Measurements from ENCODE around the gene CROCC.
"Not testable (repeated sequence)": the region's sequence is repeated elsewhere in the genome, so short reads cannot be mapped to it uniquely, and the experiment has no call there.

Gene CROCC

GRCh38 chr1:16939386-16940180, 17.9 kb downstream of the CROCC start:
- DNase-seq, result not testable (repeated sequence)

- no peak for DNase-seq
Measured at GRCh38 chr1:16944038-16944437, 22.3 kb downstream of the CROCC start.

DNA sequence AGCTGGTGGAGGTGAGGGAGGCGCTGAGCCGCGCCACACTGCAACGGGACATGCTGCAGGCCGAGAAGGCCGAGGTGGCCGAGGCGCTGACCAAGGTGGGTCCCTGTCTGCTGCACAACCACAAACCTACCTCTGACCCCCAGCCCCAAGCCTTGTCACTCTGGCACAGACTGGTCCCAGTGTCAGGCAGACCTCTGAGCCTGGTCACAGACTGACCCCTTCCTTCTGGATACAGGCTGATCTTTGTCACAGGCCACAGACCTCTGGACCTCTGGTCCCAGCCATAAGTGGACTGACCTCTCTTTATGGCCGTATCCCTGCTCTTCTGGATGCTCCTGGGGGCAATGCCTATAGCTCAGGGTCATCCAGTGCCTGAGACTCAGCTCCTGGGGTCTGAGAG, 23.8 kb downstream of the CROCC start:
- not testable (repeated sequence) for DNase-seq

DNA sequence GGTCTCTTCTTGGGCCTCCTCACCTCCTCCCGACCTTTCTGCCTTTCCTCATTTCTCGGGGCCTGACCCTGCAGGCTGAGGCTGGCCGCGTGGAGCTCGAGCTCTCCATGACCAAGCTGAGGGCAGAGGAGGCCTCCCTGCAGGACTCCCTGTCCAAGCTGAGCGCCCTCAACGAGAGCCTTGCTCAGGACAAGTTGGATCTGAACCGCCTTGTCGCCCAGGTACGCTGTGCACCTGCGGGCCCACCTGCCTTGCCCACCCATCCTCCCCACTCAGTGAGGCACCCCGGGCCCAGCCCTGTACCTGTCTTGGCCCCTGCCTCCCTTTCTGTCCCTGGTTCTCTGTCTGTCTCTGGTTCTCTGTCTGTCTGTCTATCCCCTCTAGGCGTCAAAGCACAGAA, 24.5 kb downstream of the CROCC start:
- DNase-seq, result not testable (repeated sequence)

- no peak for DNase-seq
Measured at GRCh38 chr1:16946646-16947045, 24.9 kb downstream of the CROCC start.

GRCh38 chr1:16948282-16948891, 26.7 kb downstream of the CROCC start:
- DNase-seq, result not testable (repeated sequence)

DNA sequence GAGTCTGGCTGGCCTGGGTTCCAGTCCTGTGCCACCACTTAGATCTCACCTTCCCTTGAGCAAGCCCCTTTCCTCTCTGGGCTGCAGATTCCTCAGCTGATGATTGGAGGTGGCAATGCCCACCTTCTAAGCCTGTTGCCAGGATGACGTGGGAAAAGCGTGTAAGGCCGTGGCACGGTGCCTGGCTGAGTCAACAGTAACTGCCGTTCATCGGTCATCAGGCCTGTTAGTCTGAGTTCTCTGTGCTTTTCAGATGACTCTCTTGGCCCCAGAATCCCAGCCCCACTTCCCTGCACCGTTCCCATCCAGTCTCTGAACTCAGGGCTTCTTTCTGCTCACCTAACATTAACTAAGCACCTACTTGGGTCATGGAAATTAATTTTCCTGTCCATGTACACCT, 27.3 kb downstream of the CROCC start:
- not testable (repeated sequence) for DNase-seq

- not testable (repeated sequence) for DNase-seq
Measured at GRCh38 chr1:16952376-16952775, 30.6 kb downstream of the CROCC start.

GRCh38 chr1:16954579-16954978, 32.8 kb downstream of the CROCC start:
- no peak for DNase-seq

GRCh38 chr1:16955186-16955585, 33.5 kb downstream of the CROCC start:
- no peak for DNase-seq

DNA sequence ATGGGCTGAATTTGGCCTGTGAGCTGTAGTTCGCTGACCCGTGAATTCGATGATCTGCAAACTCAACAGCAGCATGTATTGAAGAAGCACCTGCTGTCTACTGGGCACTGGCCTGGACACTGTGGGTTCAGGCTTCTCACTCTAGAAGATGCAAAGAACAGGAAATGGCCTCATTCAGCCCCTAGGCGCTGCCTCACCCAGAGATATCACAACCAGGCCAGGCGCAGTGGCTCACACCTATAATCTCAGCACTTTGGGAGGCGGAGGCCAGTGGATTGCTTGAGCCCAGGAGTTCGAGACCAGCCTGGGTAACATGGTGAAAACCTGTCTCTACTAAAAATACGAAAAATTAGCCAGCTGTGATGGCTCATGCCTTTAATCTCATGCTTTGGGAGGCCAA, 35.0 kb downstream of the CROCC start:
- DNase-seq, result no peak

DNA sequence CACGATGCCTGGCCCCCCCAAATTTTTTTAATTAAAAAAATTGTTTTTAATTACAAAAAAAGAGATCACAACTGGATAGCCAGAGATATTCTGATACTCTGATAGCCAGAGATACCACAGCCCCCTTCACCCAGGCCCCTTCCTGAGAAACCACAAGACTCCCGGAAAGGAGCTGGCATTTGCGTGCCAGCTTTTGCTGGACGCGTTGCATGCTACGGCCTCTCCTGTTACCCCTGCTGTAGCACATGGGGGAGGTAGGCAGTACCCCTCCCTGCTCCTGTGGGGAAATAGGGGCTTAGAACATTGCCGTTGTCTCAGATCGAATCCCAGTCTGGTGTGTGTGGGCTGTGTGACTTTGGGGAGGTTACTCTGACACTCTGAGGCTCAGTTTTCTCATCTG, 36.0 kb downstream of the CROCC start:
- DNase-seq, result no peak

- DNase-seq, result no peak
Measured at GRCh38 chr1:16958475-16958874, 36.7 kb downstream of the CROCC start.

DNA sequence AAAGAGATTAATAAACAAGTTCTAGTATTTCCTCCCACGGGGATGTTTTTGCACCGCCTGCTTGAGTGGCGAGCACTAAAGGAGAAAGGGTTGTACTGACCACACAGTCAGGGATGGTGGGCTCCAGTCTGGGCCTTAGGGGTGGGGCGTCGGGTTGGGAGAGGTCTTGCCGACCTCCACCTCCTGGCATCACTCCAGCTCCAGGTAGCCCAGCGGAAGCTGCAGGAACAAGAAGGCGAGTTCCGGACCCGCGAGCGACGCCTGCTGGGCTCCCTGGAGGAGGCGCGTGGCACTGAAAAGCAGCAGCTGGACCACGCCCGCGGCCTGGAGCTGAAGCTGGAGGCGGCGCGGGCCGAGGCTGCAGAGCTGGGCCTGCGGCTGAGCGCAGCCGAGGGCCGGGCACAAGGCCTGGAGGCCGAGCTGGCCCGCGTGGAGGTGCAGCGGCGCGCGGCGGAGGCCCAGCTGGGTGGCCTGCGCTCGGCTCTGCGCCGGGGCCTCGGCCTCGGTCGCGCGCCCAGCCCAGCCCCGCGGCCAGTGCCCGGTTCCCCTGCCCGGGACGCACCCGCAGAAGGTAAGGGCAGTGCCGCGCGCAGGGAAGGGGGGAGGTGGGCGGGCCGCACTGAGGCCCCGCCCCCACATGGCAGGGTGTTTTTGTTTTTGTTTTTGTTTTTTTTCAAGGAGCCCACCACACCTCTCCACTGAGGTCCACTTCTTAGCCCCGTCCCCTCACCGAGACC, 39.0 kb downstream of the CROCC start:
- DNase-seq, result peak; percentile 85

- DNase-seq, result no peak
Measured at GRCh38 chr1:16961297-16962133, 39.8 kb downstream of the CROCC start.

DNA sequence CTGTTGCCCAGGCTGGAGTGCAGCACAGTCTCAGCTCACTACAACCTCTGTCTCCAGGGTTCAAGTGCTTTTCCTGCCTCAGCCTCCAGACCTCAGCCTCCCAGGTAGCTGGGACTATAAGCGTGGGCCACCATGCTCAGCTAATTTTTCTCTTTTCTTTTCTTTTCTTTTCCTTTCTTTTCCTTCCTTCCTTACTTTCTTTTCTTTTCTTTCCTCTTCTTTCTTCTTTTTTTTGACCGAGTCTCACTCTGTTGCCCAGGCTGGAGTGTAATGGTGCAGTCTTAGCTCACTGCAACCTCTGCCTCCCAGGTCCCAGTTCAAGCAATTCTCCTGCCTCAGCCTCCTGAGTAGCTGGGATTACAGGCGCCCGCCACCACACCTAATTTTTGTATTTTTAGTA, 42.4 kb downstream of the CROCC start:
- DNase-seq, result not testable (repeated sequence)

DNA sequence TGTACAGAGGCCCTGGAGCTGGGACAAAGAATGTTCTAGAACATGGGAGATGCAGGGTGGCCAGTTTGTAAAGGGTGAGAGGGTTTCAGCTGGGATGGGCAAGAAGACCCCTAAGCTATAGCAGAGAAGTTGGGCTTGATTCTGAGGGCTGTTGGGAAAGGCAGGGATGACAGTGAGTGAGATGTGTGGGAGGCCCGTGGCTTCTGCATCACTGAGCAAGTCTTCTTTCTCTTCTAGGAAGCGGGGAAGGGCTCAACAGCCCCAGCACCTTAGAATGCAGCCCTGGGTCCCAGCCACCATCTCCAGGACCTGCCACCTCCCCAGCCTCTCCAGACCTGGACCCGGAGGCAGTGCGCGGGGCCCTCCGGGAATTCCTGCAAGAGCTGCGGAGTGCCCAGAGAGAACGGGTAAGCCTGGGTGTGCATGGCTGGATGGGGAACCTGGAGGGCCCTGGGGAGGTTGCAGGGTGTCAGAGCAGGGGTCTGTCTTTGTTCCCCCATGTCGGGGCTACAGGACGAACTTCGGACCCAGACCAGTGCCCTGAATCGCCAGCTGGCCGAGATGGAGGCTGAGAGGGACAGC, 43.8 kb downstream of the CROCC start:
- no peak for DNase-seq

DNA sequence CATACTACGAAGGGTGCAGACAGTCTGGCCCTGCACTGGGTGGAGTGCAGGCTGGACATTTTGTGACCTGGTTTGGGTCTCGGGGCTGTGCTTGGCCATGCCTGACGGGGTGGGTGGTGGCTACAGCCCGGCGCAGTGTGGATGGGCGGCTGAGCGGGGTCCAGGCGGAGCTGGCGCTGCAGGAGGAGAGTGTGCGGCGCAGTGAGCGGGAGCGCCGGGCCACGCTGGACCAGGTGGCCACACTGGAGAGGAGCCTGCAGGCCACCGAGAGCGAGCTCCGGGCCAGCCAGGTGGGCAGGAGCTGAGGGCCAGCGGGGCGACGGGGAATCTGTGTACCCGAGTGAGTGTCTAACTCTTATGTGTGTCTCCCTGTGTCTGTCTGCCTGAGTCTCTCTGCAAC, 44.6 kb downstream of the CROCC start:
- no peak for DNase-seq

- no peak for DNase-seq
Measured at GRCh38 chr1:16967095-16967575, 45.4 kb downstream of the CROCC start.

DNA sequence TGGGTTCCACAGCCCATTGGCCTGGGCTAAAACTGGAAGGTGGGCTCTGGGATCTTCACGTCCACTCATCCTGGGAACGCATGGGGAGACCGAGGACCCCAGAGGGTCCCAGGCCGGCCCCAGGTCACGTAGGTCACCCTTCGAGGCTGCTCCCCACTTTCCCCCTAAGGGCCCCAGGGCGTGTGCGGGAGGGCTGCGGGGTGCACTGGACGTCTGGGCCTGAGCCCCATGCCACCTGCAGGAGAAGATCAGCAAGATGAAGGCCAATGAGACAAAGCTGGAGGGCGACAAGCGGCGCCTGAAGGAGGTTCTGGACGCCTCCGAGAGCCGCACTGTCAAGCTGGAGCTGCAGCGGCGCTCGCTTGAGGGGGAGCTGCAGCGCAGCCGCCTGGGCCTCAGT, 46.2 kb downstream of the CROCC start:
- DNase-seq, result no peak

GRCh38 chr1:16968372-16968771, 46.6 kb downstream of the CROCC start:
- DNase-seq, result no peak

DNA sequence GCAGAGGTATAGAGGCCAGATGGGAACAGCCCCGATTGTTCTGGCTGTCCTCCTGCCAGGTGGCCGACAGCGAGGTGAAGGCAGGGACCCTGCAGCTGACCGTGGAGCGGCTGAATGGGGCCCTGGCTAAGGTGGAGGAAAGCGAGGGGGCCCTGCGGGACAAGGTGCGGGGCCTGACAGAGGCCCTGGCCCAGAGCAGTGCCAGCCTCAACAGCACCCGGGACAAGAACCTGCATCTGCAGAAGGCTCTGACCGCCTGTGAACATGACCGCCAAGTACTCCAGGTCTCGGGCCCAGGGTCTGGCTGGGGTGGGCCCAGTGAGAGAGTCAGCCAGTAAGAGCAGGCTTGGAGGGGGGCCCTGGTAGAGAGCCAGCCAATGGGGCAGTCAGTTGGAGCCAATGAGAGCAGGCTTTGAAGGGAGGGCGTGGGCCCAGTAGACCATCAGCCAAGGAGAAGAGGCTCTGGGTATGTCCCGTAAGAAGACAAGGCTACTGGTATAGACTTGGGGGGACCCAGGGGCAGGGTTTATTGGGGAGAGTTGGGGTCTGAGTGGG, 47.4 kb downstream of the CROCC start:
- DNase-seq, result no peak

Data from hematopoietic multipotent progenitor cell treated with erythropoietin and hydrocortisone succinate and interleukin-3 and kit ligand, for 8 days (in vitro differentiated cells).